Cardiac muscle cell (in vitro differentiated cells and primary cell): ENCODE data around the gene CREB3L1. TPM values are rescaled to one million over a fixed set of nuclear protein-coding genes. Genes with fewer than 3 reads are reported as not detected.

ENCODE experiments used
- DNase-seq, 2 donors: peaks; one replicate each; pipeline versions ENCODE4 v3.0.0 to v3.0.0-alpha.2; 2010 to 2017; ENCODE audit warnings: low read depth in 1 of 2, low spot score in 1 of 2
- H3K27ac ChIP-seq: fragments of 200-600 bp; sonication (generic); 2 replicates; pipeline ENCODE4 v1.5.1; 2016
- H3K27me3 ChIP-seq: fragments of 200-600 bp; sonication (generic); 2 replicates; pipeline ENCODE4 v1.6.0; 2016; ENCODE audit warnings: control low read depth
- H3K36me3 ChIP-seq: fragments of 200-600 bp; sonication (generic); 2 replicates; pipeline ENCODE4 v1.5.1; 2016; ENCODE audit warnings: control low read depth
- H3K4me1 ChIP-seq: fragments of 200-600 bp; sonication (generic); 2 replicates; pipeline ENCODE4 v1.8.1; 2017; ENCODE audit warnings: low read depth, mild to moderate bottlenecking, mixed run types
- H3K4me3 ChIP-seq: fragments of 200-600 bp; sonication (generic); 2 replicates; pipeline ENCODE4 v1.5.1; 2016; ENCODE audit warnings: mild to moderate bottlenecking
- H3K9me3 ChIP-seq: fragments of 200-600 bp; sonication (generic); 2 replicates; pipeline ENCODE4 v1.5.1; 2017; ENCODE audit warnings: low read depth, mild to moderate bottlenecking, control low read depth
- CTCF ChIP-seq: IDR thresholded peaks from 2 replicates; pipeline ENCODE4 v1.5.1; 2012; ENCODE audit warnings: low read depth, mild to moderate bottlenecking, low read length
- polyA plus RNA-seq: library from polyadenylated mRNA; unstranded; fragments of >200 nt; fragmentation: Nextera tagmentation; extraction: Ambion mirVana; gene quantifications from 2 replicates; pipeline ENCODE4 v1.2.1, GENCODE V29; 2016
- total RNA-seq: library from RNA; depleted of rRNA; stranded (reverse); fragments of >200 nt; gene quantifications from 2 replicates; pipeline ENCODE4 v1.2.3, GENCODE V29; 2016

The CREB3L1 gene
- total and polyA plus RNA-seq, 2 experiments from 2014 or later, result 3.8 to 14.1 TPM

GRCh38 chr11:46362156-46363030 lies 84.9 kb downstream of the CREB3L1 start:
- H3K36me3 ChIP-seq, result no peaks in the 10 kb centered on the region
- no peak for TF ChIP-seq CTCF
- no peaks in the 10 kb centered on the region for H3K9me3 ChIP-seq
- peaks cover 35% of the 10 kb centered on the region for H3K4me1 ChIP-seq
- no peaks in the 10 kb centered on the region for H3K27me3 ChIP-seq
- no peak for DNase-seq
- H3K4me3 ChIP-seq, result no peak overlapping the region
- H3K27ac ChIP-seq, result peak overlapping the region; percentile 82

GRCh38 chr11:46363031-46363407 lies 85.6 kb downstream of the CREB3L1 start:
- Histone ChIP-seq H3K27ac (peak overlapping the region; percentile 6), H3K4me1 (peaks cover 36% of the 10 kb centered on the region), H3K36me3 (no peaks in the 10 kb centered on the region), H3K4me3 (no peak overlapping the region), H3K9me3 (no peaks in the 10 kb centered on the region), H3K27me3 (no peaks in the 10 kb centered on the region)
- peak in 1 of 2 donors; percentile 78 for DNase-seq
- TF ChIP-seq CTCF, result no peak

DNA sequence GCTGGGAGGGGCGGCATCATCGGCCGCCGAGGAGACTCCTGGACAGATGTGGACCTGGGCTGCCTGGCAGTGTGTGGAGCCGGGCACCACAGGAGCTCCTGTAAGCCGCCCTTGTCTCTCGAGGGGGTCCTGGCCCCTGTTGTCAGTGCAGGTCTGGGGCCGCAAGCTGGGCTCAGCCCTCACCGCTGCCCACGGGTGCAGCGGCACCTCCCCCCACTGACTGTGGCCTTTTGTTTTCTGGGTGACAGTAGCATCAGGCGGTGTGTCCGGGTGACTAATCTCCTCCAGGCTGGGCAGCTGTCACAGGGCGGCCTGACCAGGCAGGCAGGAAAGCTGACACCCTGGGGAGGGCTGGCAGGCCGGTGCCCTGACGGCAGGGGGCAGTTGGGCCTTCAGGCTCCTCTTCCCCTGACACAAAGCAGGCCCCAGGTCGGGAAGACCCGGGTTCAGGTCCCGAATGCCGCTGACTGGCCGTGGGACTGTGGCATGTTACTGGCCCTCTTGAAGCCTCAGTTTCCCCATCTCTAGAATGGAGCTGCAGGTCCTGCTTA lies 86.1 kb downstream of the CREB3L1 start:
- Histone ChIP-seq H3K4me3 (no peak overlapping the region), H3K27me3 (no peaks in the 10 kb centered on the region), H3K36me3 (no peaks in the 10 kb centered on the region), H3K9me3 (no peaks in the 10 kb centered on the region), H3K4me1 (peaks cover 36% of the 10 kb centered on the region), H3K27ac (peak overlapping the region; percentile 6)
- no peak for DNase-seq
- TF ChIP-seq CTCF, result no peak

DNA sequence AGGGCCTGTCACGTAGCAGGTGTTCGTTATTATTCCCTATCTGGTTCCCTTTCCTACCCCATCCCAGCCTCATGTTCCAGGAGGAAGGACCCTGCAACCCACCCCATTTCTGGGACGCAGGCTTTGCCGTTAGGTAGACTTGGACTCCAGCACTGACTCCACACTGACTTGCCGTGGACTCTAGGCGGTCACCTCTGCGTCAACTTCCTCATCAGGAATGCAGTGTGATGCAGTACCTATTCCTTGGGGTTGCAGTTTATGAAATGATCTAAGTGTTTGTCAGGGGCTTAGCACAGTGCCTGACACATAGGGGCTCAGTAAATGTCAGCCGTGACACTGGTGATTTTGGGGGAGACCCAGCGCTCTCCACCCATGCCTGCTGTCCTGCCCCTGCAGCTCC lies 86.6 kb downstream of the CREB3L1 start:
- no peaks in the 10 kb centered on the region for H3K9me3 ChIP-seq
- H3K4me3 ChIP-seq, result no peak overlapping the region
- H3K36me3 ChIP-seq, result no peaks in the 10 kb centered on the region
- TF ChIP-seq CTCF, result no peak
- DNase-seq, result no peak
- H3K27ac ChIP-seq, result no peak overlapping the region
- H3K27me3 ChIP-seq, result no peaks in the 10 kb centered on the region
- peaks cover 36% of the 10 kb centered on the region for H3K4me1 ChIP-seq

GRCh38 chr11:46364791-46365190 lies 87.3 kb downstream of the CREB3L1 start:
- Histone ChIP-seq H3K27ac (no peak overlapping the region), H3K27me3 (no peaks in the 10 kb centered on the region), H3K4me1 (peaks cover 36% of the 10 kb centered on the region), H3K4me3 (no peak overlapping the region), H3K9me3 (no peaks in the 10 kb centered on the region), H3K36me3 (no peaks in the 10 kb centered on the region)
- DNase-seq, result no peak
- TF ChIP-seq CTCF, result no peak
